ENCODE measurements around the gene PRAME. TPM values are rescaled to one million over a fixed set of nuclear protein-coding genes. Genes with fewer than 3 reads are reported as not detected.

PRAME gene
- total RNA-seq, 1 donor from 2014 or later = not detected

DNA sequence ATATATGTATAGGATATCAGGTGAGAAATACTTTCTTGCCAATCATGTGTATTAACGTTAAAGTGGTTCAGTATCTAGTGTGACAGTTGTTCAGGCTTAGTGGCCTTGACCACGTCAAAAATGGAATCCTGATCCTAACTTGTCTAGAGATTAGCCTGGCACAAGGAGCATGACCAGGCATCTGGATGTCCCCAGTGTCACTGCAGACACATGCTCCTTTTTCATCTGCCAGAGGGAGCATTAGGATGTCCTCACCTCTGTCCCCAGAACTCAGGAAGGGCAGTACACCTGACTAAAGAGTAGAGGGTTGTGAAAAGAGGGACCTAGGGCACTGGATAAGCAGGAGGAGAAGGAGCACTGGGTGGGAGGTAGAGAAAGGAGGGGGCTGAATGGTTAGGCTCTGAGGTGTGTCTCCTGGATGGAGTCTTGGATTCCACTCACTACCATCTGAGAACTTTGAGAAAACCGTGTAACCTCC is 44.4 kb upstream of the PRAME start:
- no peak overlapping the region for H3K27ac ChIP-seq
- Mint-ChIP-seq H3K4me1 (no peaks in the 10 kb centered on the region), H3K36me3 (no peaks in the 10 kb centered on the region)

GRCh38 chr22:22600531-22601261 is 41.6 kb upstream of the PRAME start:
- Histone ChIP-seq H3K36me3 (no peaks in the 10 kb centered on the region), H3K4me1 (no peaks in the 10 kb centered on the region), H3K4me2 (no peak overlapping the region), H3K4me3 (no peak overlapping the region), H3K27me3 (peaks cover 100% of the 10 kb centered on the region), H3K9ac (no peak overlapping the region), H4K20me1 (ENCODE audit: low read depth) (no peaks in the 10 kb centered on the region), H3K27ac (no peak overlapping the region), H2AFZ (replicated peaks) (no peak overlapping the region), H3K79me2 (ENCODE audit: low read depth) (no peaks in the 10 kb centered on the region), H3F3A (ENCODE audit: low read depth) (no peaks in the 10 kb centered on the region), H3K9me3 (ENCODE audit: low read depth) (no peaks in the 10 kb centered on the region)
- no peak overlapping the region for H3K4me3 Mint-ChIP-seq
- H3K9me3 Mint-ChIP-seq = no peaks in the 10 kb centered on the region
- H3K36me3 Mint-ChIP-seq = no peaks in the 10 kb centered on the region
- H3K4me1 Mint-ChIP-seq = peaks cover 5% of the 10 kb centered on the region
- no peak for DNase-seq (ENCODE audit: low spot score)
- no peak overlapping the region for H3K27ac Mint-ChIP-seq
- TF ChIP-seq EZH2 (IDR thresholded peaks at IDR 0.05) = no peak
- TF ChIP-seq EZH2phosphoT487 (IDR thresholded peaks at IDR 0.05) = no peak
- TF ChIP-seq CTCF (IDR thresholded peaks at IDR 0.05) = no peak
- H3K27me3 Mint-ChIP-seq (ENCODE audit: insufficient read depth, low read depth) = peaks cover 7% of the 10 kb centered on the region

More for the DNA sequence above, 44.4 kb upstream of the PRAME start:
- Histone ChIP-seq H3K36me3 (no peaks in the 10 kb centered on the region), H3K4me1 (no peaks in the 10 kb centered on the region), H3K4me2 (no peak overlapping the region), H3F3A (ENCODE audit: low read depth) (no peaks in the 10 kb centered on the region), H3K9ac (no peak overlapping the region), H4K20me1 (ENCODE audit: low read depth) (no peaks in the 10 kb centered on the region), H2AFZ (replicated peaks) (no peak overlapping the region), H3K9me3 (ENCODE audit: low read depth) (no peaks in the 10 kb centered on the region), H3K27me3 (peaks cover 100% of the 10 kb centered on the region), H3K79me2 (ENCODE audit: low read depth) (no peaks in the 10 kb centered on the region), H3K4me3 (no peak overlapping the region)
- no peak for DNase-seq (ENCODE audit: low spot score)
- TF ChIP-seq EZH2phosphoT487 (IDR thresholded peaks at IDR 0.05) (no peak), EZH2 (IDR thresholded peaks at IDR 0.05) (no peak), CTCF (IDR thresholded peaks at IDR 0.05) (no peak)
- H3K9me3 Mint-ChIP-seq = no peaks in the 10 kb centered on the region
- H3K27ac Mint-ChIP-seq = no peak overlapping the region
- H3K4me3 Mint-ChIP-seq = no peak overlapping the region
- H3K27me3 Mint-ChIP-seq (ENCODE audit: insufficient read depth, low read depth) = peaks cover 5% of the 10 kb centered on the region

DNA sequence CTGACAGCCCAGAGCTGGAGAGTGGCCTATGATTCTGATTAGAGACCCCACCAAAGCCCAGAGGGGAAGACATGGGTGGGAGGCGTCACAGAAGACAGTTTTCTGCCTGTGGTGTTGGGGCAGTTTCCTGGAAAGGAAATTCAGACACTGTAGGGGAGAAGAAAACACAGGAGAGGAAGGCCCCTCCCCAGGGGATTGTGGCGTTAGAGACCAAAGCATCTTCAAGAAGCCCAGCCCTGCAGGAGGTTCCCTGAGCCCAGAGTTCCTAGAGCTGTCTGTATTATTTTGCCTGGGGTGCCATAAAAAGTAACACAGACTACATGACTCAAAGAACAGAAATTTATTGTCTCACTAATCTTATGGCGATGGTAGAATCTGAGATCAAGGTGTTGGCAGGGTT is 40.2 kb upstream of the PRAME start:
- Histone ChIP-seq H3F3A (ENCODE audit: low read depth) (no peaks in the 10 kb centered on the region), H3K4me3 (no peak overlapping the region), H3K79me2 (ENCODE audit: low read depth) (no peaks in the 10 kb centered on the region), H3K4me1 (no peaks in the 10 kb centered on the region), H4K20me1 (ENCODE audit: low read depth) (no peaks in the 10 kb centered on the region), H3K27ac (no peak overlapping the region), H2AFZ (replicated peaks) (no peak overlapping the region), H3K9me3 (ENCODE audit: low read depth) (no peaks in the 10 kb centered on the region), H3K36me3 (no peaks in the 10 kb centered on the region), H3K4me2 (no peak overlapping the region), H3K27me3 (peaks cover 98% of the 10 kb centered on the region), H3K9ac (no peak overlapping the region)
- Mint-ChIP-seq H3K27ac (no peak overlapping the region), H3K27me3 (ENCODE audit: insufficient read depth, low read depth) (peaks cover 11% of the 10 kb centered on the region), H3K36me3 (no peaks in the 10 kb centered on the region), H3K4me3 (no peak overlapping the region), H3K9me3 (no peaks in the 10 kb centered on the region), H3K4me1 (peaks cover 5% of the 10 kb centered on the region)
- TF ChIP-seq EZH2 (IDR thresholded peaks at IDR 0.05) (no peak), EZH2phosphoT487 (IDR thresholded peaks at IDR 0.05) (no peak), CTCF (IDR thresholded peaks at IDR 0.05) (no peak)
- no peak for DNase-seq (ENCODE audit: low spot score)

Data from neural progenitor cell (in vitro differentiated cells).